Measurements from ENCODE around the gene KCNQ2. TPM values are rescaled to one million over a fixed set of nuclear protein-coding genes. Genes with fewer than 3 reads are reported as not detected.

KCNQ2 gene
- total RNA-seq, 4 donors from 2014 or later: not detected

- H3K27ac ChIP-seq: no peak overlapping the region
- peaks cover 0 to 20% (median 0%) of the 10 kb centered on the region in 4 donors for H3K4me1 ChIP-seq
- H3K4me3 ChIP-seq: no peak overlapping the region
- WGBS, 2 donors: 74 to 77% methylated on average over 20 to 27 of the region's 30 CpGs
- H3K36me3 ChIP-seq: no peaks in the 10 kb centered on the region
- TF ChIP-seq EP300 (IDR thresholded peaks at IDR 0.05) (no peak), POLR2A (IDR thresholded peaks at IDR 0.05) (no peak)
- TF ChIP-seq, protein P1, sequence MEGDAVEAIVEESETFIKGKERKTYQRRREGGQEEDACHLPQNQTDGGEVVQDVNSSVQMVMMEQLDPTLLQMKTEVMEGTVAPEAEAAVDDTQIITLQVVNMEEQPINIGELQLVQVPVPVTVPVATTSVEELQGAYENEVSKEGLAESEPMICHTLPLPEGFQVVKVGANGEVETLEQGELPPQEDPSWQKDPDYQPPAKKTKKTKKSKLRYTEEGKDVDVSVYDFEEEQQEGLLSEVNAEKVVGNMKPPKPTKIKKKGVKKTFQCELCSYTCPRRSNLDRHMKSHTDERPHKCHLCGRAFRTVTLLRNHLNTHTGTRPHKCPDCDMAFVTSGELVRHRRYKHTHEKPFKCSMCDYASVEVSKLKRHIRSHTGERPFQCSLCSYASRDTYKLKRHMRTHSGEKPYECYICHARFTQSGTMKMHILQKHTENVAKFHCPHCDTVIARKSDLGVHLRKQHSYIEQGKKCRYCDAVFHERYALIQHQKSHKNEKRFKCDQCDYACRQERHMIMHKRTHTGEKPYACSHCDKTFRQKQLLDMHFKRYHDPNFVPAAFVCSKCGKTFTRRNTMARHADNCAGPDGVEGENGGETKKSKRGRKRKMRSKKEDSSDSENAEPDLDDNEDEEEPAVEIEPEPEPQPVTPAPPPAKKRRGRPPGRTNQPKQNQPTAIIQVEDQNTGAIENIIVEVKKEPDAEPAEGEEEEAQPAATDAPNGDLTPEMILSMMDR (IDR thresholded peaks at IDR 0.05): no peak
- no peaks in the 10 kb centered on the region for H3K9me3 ChIP-seq
- DNase-seq (ENCODE audit: low spot score in 2 of 2): no peak
- peaks cover 0 to 90% of the 10 kb centered on the region in 2 donors for H3K27me3 ChIP-seq
Measured at GRCh38 chr20:63449796-63450730, 22.4 kb downstream of the KCNQ2 start.

DNA sequence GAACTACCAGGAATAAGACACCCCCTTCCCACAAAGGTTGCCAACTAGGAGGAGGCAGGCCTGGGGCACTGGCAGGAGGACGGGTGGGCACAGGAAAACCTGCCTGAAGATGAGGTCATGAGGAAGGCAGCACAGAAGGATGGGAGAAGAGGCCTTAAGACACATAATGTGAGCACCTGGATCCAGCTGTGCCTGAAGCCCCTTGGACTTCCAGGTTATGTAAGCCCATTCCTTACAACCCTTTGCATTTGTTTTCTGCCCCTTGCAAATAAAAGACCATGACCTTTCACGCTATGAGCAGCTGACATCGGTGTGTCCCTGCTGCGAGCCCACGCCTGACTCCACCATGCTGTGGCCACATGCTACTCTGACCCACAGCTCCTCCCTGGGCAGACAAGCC, 23.4 kb downstream of the KCNQ2 start:
- Histone ChIP-seq H3K4me3 (no peak overlapping the region), H3K27me3 (peaks cover 0 to 79% of the 10 kb centered on the region in 2 donors)
- WGBS, 2 donors: 86 to 89% methylated on average over 5 of the region's 5 CpGs

DNA sequence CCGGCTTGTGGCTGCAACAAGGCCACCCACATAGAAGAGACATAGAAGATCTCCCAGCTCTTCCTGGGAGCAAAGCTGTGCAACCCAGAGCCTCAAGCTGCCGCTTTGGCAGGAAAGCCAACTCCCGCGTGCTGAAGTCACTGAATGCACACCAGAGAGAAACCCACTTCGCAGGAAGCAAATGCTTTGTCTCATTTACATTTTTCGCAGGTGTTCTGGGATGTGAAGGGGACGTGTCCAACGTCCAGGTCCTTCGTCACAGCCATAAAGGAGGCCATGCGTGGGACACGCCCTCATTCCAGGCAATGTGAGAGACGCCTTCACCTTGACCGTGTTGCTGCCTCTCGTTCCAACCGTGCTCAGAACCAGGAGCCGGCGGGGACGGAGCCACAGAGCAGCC, 24.4 kb downstream of the KCNQ2 start:
- TF ChIP-seq, protein P1 (IDR thresholded peaks at IDR 0.05): no peak
- TF ChIP-seq EP300 (IDR thresholded peaks at IDR 0.05): no peak
- no peak for TF ChIP-seq POLR2A (IDR thresholded peaks at IDR 0.05)
- DNase-seq (ENCODE audit: low spot score in 2 of 2): no peak
- H3K36me3 ChIP-seq: no peaks in the 10 kb centered on the region
- peaks cover 0 to 69% of the 10 kb centered on the region in 2 donors for H3K27me3 ChIP-seq
- 47 to 49% methylated on average over 18 of the region's 18 CpGs for WGBS, 2 donors
- no peaks in the 10 kb centered on the region for H3K9me3 ChIP-seq
- no peak overlapping the region for H3K4me3 ChIP-seq
- no peak overlapping the region for H3K27ac ChIP-seq
- peaks cover 0 to 2% (median 0%) of the 10 kb centered on the region in 4 donors for H3K4me1 ChIP-seq

More for the DNA sequence above, 23.4 kb downstream of the KCNQ2 start:
- no peak for DNase-seq (ENCODE audit: low spot score in 2 of 2)
- H3K27ac ChIP-seq: no peak overlapping the region
- H3K4me1 ChIP-seq: peaks cover 0 to 12% (median 0%) of the 10 kb centered on the region in 4 donors
- no peak for TF ChIP-seq EP300 (IDR thresholded peaks at IDR 0.05)
- TF ChIP-seq POLR2A (IDR thresholded peaks at IDR 0.05): no peak
- TF ChIP-seq, protein P1 (IDR thresholded peaks at IDR 0.05): no peak
- no peaks in the 10 kb centered on the region for H3K9me3 ChIP-seq
- no peaks in the 10 kb centered on the region for H3K36me3 ChIP-seq

DNA sequence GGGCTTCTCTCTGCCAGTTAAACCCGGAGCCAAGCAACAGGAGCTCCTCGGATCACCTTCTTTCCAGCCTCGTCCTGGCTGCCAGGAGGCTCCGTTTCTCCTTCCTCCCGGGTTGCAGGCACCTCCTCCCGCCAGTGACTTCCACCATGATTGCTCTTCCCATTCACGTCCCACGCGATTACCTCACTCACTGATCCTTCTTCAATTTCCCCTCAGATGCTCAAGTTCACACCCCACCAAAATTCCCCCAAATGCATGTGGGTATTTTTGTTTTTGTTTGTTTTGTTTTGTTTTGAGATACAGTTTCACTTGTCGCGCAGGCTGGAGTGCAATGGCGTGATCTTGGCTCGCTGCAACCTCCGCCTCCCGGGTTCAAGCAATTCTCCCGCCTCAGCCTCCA, 25.1 kb downstream of the KCNQ2 start:
- no peak overlapping the region for H3K27ac ChIP-seq
- 71 to 76% methylated on average over 16 of the region's 16 CpGs for WGBS, 2 donors
- no peak for TF ChIP-seq POLR2A (IDR thresholded peaks at IDR 0.05)
- TF ChIP-seq EP300 (IDR thresholded peaks at IDR 0.05): no peak
- TF ChIP-seq, protein P1 (IDR thresholded peaks at IDR 0.05): no peak
- no peaks in the 10 kb centered on the region for H3K4me1 ChIP-seq
- H3K36me3 ChIP-seq: no peaks in the 10 kb centered on the region
- no peak for DNase-seq (ENCODE audit: low spot score in 2 of 2)
- peaks cover 0 to 62% of the 10 kb centered on the region in 2 donors for H3K27me3 ChIP-seq
- H3K4me3 ChIP-seq: no peak overlapping the region
- no peaks in the 10 kb centered on the region for H3K9me3 ChIP-seq
